ENCODE results near the gene C1QTNF1.

DNA sequence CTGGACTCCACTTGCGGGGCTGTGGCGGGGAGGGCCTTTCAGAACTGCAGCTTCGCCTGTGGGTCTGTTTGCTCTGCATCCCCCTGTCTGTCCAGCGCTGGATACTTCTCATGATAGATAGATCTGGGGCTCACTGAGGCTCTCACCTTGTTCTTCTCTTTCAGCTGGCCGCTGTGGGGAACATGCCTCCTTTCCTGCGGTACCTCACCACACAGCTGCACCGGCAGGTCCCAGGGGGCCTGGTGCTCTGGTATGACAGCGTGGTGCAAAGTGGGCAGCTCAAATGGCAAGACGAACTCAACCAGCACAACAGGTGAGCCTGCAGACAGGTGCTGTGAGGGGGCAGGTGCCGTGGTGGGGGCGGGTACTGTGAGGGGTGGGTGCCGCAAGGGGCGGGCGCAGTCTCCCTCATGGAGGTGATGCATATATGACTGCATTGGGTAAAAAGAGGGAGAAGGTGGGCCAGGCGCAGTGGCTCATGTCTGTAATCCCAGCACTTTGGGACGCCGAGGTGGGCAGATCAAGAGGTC lies 56.9 kb downstream of the C1QTNF1 start:
- TF ChIP-seq POLR2A (IDR thresholded peaks at IDR 0.05) = no peak
- TF ChIP-seq, protein P1, sequence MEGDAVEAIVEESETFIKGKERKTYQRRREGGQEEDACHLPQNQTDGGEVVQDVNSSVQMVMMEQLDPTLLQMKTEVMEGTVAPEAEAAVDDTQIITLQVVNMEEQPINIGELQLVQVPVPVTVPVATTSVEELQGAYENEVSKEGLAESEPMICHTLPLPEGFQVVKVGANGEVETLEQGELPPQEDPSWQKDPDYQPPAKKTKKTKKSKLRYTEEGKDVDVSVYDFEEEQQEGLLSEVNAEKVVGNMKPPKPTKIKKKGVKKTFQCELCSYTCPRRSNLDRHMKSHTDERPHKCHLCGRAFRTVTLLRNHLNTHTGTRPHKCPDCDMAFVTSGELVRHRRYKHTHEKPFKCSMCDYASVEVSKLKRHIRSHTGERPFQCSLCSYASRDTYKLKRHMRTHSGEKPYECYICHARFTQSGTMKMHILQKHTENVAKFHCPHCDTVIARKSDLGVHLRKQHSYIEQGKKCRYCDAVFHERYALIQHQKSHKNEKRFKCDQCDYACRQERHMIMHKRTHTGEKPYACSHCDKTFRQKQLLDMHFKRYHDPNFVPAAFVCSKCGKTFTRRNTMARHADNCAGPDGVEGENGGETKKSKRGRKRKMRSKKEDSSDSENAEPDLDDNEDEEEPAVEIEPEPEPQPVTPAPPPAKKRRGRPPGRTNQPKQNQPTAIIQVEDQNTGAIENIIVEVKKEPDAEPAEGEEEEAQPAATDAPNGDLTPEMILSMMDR (IDR thresholded peaks at IDR 0.05) = no peak
- TF ChIP-seq EP300 (IDR thresholded peaks at IDR 0.05) = no peak
